HCT116 (cell line): Measurements from ENCODE around the gene TAF11L10. TPM values are rescaled to one million over a fixed set of nuclear protein-coding genes. Genes with fewer than 3 reads are reported as not detected.

Experiments
- ATAC-seq: fragments of 200-7000 bp; cut with Tn5 transposase; 2 replicates; pipeline ENCODE4 v1.9.1; 2020; ENCODE audit warnings: mild to moderate bottlenecking, moderate library complexity
- BruUV-seq: library from RNA; stranded (reverse); fragments of 400-500 nt; replicated peaks from 2 replicates; lab custom pipeline; 2021; lab: Mats Ljungman, UMichigan
- CTCF ChIA-PET: fragments of 300-600 bp; sonication (Branson Sonifier 250); formaldehyde crosslinking; loops from one replicate; lab custom pipeline; 2021; ENCODE audit warnings: antibody characterized with exemption; lab: Charles Lee
- POLR2A ChIA-PET: fragments of 300-600, 350-600 bp; sonication (Branson Sonifier 250); formaldehyde crosslinking; loops from one replicate; lab custom pipeline; 2021; ENCODE audit warnings: antibody characterized with exemption; lab: Charles Lee
- RAD21 ChIA-PET, 2 experiments: fragments of 300-600 bp; sonication (Branson Sonifier 250); formaldehyde crosslinking; loops; one replicate each; lab custom pipeline; 2023; ENCODE audit warnings: low total read pairs in 2 of 2; ENCODE audit not compliant: uncharacterized antibody in 2 of 2, unreplicated experiment in 2 of 2, low non-redundant PET in 1 of 2; lab: Charles Lee
- DNase-seq: peaks from one replicate; pipeline ENCODE4 v3.0.0-alpha.2; 2010; ENCODE audit warnings: low read depth, low spot score
- H2AFZ ChIP-seq: fragments of 200-600 bp; shearing (Covaris generic), sonication (generic); 2 replicates; pipeline ENCODE4 v1.6.1; 2017; ENCODE audit warnings: low read depth, mixed run types, mixed read lengths, antibody characterized with exemption, low read length; ENCODE audit not compliant: poor library complexity, severe bottlenecking
- H3K27ac ChIP-seq: 2 replicates; pipeline ENCODE4 v1.5.1; 2012; ENCODE audit warnings: low read depth, low read length
- H3K27me3 ChIP-seq: fragments of 200-600 bp; sonication (generic); 2 replicates; pipeline ENCODE4 v1.6.1; 2016; ENCODE audit warnings: mixed run types, low read length, mixed read lengths; ENCODE audit not compliant: insufficient read depth
- H3K36me3 ChIP-seq, 2 experiments: fragments of 200-500 bp in 1 of 2; fragments of 200-600 bp in 1 of 2; sonication (Bioruptor generic) in 1 of 2; sonication (generic) in 1 of 2; 2 replicates each; pipeline versions ENCODE4 v1.5.1 to v1.6.1; 2014 to 2016; ENCODE audit warnings: low read length in 2 of 2, inconsistent platforms in 1 of 2, mixed read lengths in 1 of 2, mixed run types in 1 of 2; ENCODE audit not compliant: insufficient read depth in 2 of 2, control insufficient read depth in 1 of 2
- H3K4me1 ChIP-seq, 2 experiments: fragments of 200-600 bp in 1 of 2; sonication (generic) in 1 of 2; 2 replicates each; pipeline versions ENCODE4 v1.5.1 to v1.6.1; 2012 to 2017; ENCODE audit warnings: low read length in 2 of 2, inconsistent platforms in 1 of 2, mild to moderate bottlenecking in 1 of 2, mixed read lengths in 1 of 2, mixed run types in 1 of 2, moderate library complexity in 1 of 2; ENCODE audit not compliant: insufficient read depth in 2 of 2, control insufficient read depth in 1 of 2
- H3K4me2 ChIP-seq: fragments of 200-600 bp; sonication (generic); 2 replicates; pipeline ENCODE4 v1.6.1; 2017; ENCODE audit warnings: mixed run types, low read length, mixed read lengths
- H3K4me3 ChIP-seq, 2 experiments: fragments of 200-600 bp in 1 of 2; sonication (generic) in 1 of 2; replicated peaks in 1 of 2; 2 replicates each; pipeline ENCODE4 v1.5.1; 2011 to 2016; ENCODE audit warnings: low read length in 2 of 2, control low read depth in 1 of 2, low read depth in 1 of 2, mild to moderate bottlenecking in 1 of 2, mixed read lengths in 1 of 2, mixed run types in 1 of 2
- H3K79me2 ChIP-seq: fragments of 200-600 bp; sonication (generic); 2 replicates; pipeline ENCODE4 v1.6.1; 2017; ENCODE audit warnings: mild to moderate bottlenecking, mixed run types, low read length, moderate library complexity, mixed read lengths; ENCODE audit not compliant: insufficient read depth
- H3K9ac ChIP-seq: fragments of 200-600 bp; sonication (generic); 2 replicates; pipeline ENCODE4 v1.6.1; 2016; ENCODE audit warnings: low read length, mixed read lengths
- H3K9me2 ChIP-seq: fragments of 200-600 bp; sonication (generic), shearing (Covaris generic); 2 replicates; pipeline ENCODE4 v1.6.1; 2017; ENCODE audit warnings: mixed run types, mild to moderate bottlenecking, moderate library complexity; ENCODE audit not compliant: insufficient read depth
- H3K9me3 ChIP-seq, 2 experiments: fragments of 200-500 bp in 1 of 2; fragments of 200-600 bp in 1 of 2; sonication (Bioruptor generic) in 1 of 2; sonication (generic) in 1 of 2; 2 replicates each; pipeline ENCODE4 v1.6.1; 2014 to 2017; ENCODE audit warnings: low read length in 2 of 2, mixed read lengths in 2 of 2, inconsistent platforms in 1 of 2, low read depth in 1 of 2, mild to moderate bottlenecking in 1 of 2, mixed run types in 1 of 2, moderate library complexity in 1 of 2; ENCODE audit not compliant: control insufficient read depth in 1 of 2, insufficient read depth in 1 of 2
- H4K20me1 ChIP-seq: fragments of 200-600 bp; sonication (generic), shearing (Covaris generic); 2 replicates; pipeline ENCODE4 v1.6.1; 2017; ENCODE audit warnings: mixed run types, mild to moderate bottlenecking, moderate library complexity; ENCODE audit not compliant: insufficient read depth
- CBX3 ChIP-seq: IDR thresholded peaks from 2 replicates; pipeline ENCODE4 v1.6.1; 2012; ENCODE audit warnings: low read depth
- CEBPB ChIP-seq: IDR thresholded peaks from 2 replicates; pipeline ENCODE4 v1.6.1; 2012; ENCODE audit warnings: low read depth
- EGR1 ChIP-seq: IDR thresholded peaks from 2 replicates; pipeline ENCODE4 v1.6.1; 2012; ENCODE audit warnings: low read depth
- FOSL1 ChIP-seq: IDR thresholded peaks from 2 replicates; pipeline ENCODE4 v1.6.1; 2012; ENCODE audit warnings: low read depth
- JUND ChIP-seq: IDR thresholded peaks from 2 replicates; pipeline ENCODE4 v1.6.1; 2012
- POLR2A ChIP-seq: IDR thresholded peaks from 2 replicates; pipeline ENCODE4 v1.7.0; 2011; ENCODE audit warnings: borderline replicate concordance; ENCODE audit not compliant: insufficient read depth, insufficient read length; ENCODE audit errors: extremely low read depth
- SIN3A ChIP-seq: IDR thresholded peaks from 2 replicates; pipeline ENCODE4 v1.6.1; 2012; ENCODE audit warnings: low read depth
- SP1 ChIP-seq: IDR thresholded peaks from 2 replicates; pipeline ENCODE4 v1.6.1; 2012; ENCODE audit warnings: low read depth
- SRF ChIP-seq: IDR thresholded peaks from 2 replicates; pipeline ENCODE4 v1.6.1; 2012; ENCODE audit warnings: low read depth
- TCF7L2 ChIP-seq: IDR thresholded peaks from 2 replicates; pipeline ENCODE4 v1.7.0; 2011; ENCODE audit warnings: borderline replicate concordance, inconsistent platforms; ENCODE audit not compliant: insufficient read depth, insufficient read length; ENCODE audit errors: extremely low read depth
- YY1 ChIP-seq: IDR thresholded peaks from 2 replicates; pipeline ENCODE4 v1.6.1; 2011; ENCODE audit warnings: low read length, low read depth, moderate library complexity, mild to moderate bottlenecking; ENCODE audit not compliant: insufficient replicate concordance; ENCODE audit errors: extremely low read depth
- ZFX ChIP-seq: fragments of 450-650 bp; IDR thresholded peaks from 2 replicates; pipeline ENCODE4 v1.6.1; 2017
- ZNF274 ChIP-seq: fragments of 200-500 bp; sonication (Bioruptor generic); IDR thresholded peaks from 2 replicates; pipeline ENCODE4 v1.6.1; 2014; ENCODE audit warnings: mild to moderate bottlenecking, low read depth, low read length, inconsistent platforms
- intact Hi-C: fragments of 100-400 bp; cut with micrococcal nuclease; formaldehyde crosslinking; loops from 2 replicates; pipeline ENCODE4 v1.10.0; 2022
- total RNA-seq: library from RNA; stranded (reverse); gene quantifications from one replicate; pipeline ENCODE4 v1.2.1, GENCODE V29; 2021; ENCODE audit not compliant: unreplicated experiment
- TF ChIP-seq, protein P1 (sequence below): IDR thresholded peaks from 2 replicates; pipeline ENCODE4 v1.6.1; 2012; ENCODE audit warnings: low read depth
- TF ChIP-seq, protein P2 (sequence below), 3 experiments: fragments of 200-600 bp in 1 of 3; sonication (generic) in 1 of 3; IDR thresholded peaks in 2 of 3; conservative IDR thresholded peaks in 1 of 3; 2 replicates each; pipeline ENCODE4 v1.5.1; 2012 to 2017; ENCODE audit warnings: low read depth in 2 of 3, low read length in 2 of 3, antibody characterized with exemption in 1 of 3, borderline replicate concordance in 1 of 3, control low read depth in 1 of 3, mild to moderate bottlenecking in 1 of 3, mixed read lengths in 1 of 3, mixed run types in 1 of 3, moderate library complexity in 1 of 3; ENCODE audit not compliant: insufficient read depth in 1 of 3
- TF ChIP-seq, protein P3 (sequence below): IDR thresholded peaks from 2 replicates; pipeline ENCODE4 v1.6.1; 2011; ENCODE audit warnings: mild to moderate bottlenecking, low read length, moderate library complexity; ENCODE audit not compliant: insufficient replicate concordance; ENCODE audit errors: extremely low read depth
- TF ChIP-seq, protein P4 (sequence below): IDR thresholded peaks from 2 replicates; pipeline ENCODE4 v1.6.1; 2012

Gene TAF11L10
- total RNA-seq, 1 experiment from 2014 or later, result not detected

DNA sequence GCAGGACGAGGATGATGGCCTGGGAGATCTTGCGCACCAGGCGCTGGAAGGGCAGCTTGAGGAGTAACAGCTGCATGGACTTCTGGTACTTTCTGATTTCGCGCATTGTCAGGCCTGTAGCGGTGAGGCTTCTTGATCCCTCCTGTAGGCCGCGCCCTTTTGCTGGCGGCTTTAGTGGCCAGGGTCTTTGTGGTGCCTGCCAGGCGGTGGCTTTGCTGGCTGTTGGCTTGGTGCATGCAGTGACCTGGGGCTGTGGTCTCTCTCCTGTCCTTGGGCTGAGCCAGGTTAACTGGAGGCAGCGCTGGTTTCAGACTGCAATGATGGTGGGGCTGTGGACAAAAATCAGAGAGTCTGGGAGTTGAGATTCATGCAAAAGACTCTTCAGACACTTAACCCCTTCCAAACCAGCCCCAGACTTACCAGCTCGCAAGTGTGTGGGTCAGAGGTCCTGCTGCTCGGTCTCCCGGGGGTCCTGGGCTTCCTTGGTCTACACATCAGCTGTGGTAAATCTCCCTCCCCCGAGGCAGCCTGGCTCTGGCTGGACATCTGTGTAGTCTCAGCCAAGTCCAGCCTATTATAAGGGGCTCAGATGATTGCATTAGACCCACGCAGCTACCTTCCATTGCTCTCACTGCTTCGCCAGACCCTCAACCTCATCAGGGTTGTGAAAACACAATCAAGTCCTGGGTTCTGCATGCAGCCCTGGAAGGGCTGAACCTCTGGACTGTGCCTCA, 17.4 kb upstream of the TAF11L10 start:
- POLR2A ChIA-PET, result no interaction called here
- no peak overlapping the region for H2AFZ ChIP-seq
- no peak overlapping the region for H3K27ac ChIP-seq
- TF ChIP-seq ZFX (no peak), SIN3A (no peak), ZNF274 (no peak), SP1 (no peak), EGR1 (no peak), CBX3 (no peak), POLR2A (no peak), CEBPB (no peak), TCF7L2 (no peak), YY1 (no peak), JUND (no peak), SRF (no peak), FOSL1 (no peak)
- TF ChIP-seq, protein P1, sequence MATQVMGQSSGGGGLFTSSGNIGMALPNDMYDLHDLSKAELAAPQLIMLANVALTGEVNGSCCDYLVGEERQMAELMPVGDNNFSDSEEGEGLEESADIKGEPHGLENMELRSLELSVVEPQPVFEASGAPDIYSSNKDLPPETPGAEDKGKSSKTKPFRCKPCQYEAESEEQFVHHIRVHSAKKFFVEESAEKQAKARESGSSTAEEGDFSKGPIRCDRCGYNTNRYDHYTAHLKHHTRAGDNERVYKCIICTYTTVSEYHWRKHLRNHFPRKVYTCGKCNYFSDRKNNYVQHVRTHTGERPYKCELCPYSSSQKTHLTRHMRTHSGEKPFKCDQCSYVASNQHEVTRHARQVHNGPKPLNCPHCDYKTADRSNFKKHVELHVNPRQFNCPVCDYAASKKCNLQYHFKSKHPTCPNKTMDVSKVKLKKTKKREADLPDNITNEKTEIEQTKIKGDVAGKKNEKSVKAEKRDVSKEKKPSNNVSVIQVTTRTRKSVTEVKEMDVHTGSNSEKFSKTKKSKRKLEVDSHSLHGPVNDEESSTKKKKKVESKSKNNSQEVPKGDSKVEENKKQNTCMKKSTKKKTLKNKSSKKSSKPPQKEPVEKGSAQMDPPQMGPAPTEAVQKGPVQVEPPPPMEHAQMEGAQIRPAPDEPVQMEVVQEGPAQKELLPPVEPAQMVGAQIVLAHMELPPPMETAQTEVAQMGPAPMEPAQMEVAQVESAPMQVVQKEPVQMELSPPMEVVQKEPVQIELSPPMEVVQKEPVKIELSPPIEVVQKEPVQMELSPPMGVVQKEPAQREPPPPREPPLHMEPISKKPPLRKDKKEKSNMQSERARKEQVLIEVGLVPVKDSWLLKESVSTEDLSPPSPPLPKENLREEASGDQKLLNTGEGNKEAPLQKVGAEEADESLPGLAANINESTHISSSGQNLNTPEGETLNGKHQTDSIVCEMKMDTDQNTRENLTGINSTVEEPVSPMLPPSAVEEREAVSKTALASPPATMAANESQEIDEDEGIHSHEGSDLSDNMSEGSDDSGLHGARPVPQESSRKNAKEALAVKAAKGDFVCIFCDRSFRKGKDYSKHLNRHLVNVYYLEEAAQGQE, result no peak
- TF ChIP-seq, protein P2, sequence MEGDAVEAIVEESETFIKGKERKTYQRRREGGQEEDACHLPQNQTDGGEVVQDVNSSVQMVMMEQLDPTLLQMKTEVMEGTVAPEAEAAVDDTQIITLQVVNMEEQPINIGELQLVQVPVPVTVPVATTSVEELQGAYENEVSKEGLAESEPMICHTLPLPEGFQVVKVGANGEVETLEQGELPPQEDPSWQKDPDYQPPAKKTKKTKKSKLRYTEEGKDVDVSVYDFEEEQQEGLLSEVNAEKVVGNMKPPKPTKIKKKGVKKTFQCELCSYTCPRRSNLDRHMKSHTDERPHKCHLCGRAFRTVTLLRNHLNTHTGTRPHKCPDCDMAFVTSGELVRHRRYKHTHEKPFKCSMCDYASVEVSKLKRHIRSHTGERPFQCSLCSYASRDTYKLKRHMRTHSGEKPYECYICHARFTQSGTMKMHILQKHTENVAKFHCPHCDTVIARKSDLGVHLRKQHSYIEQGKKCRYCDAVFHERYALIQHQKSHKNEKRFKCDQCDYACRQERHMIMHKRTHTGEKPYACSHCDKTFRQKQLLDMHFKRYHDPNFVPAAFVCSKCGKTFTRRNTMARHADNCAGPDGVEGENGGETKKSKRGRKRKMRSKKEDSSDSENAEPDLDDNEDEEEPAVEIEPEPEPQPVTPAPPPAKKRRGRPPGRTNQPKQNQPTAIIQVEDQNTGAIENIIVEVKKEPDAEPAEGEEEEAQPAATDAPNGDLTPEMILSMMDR (IDR thresholded peaks at IDR 0.05 in 2 of 3, conservative IDR thresholded peaks at IDR 0.05 in 1 of 3; ENCODE audit: borderline replicate concordance in 1 of 3, insufficient read depth in 1 of 3, low read depth in 2 of 3, low read length in 2 of 3), result no peak
- TF ChIP-seq, protein P3, sequence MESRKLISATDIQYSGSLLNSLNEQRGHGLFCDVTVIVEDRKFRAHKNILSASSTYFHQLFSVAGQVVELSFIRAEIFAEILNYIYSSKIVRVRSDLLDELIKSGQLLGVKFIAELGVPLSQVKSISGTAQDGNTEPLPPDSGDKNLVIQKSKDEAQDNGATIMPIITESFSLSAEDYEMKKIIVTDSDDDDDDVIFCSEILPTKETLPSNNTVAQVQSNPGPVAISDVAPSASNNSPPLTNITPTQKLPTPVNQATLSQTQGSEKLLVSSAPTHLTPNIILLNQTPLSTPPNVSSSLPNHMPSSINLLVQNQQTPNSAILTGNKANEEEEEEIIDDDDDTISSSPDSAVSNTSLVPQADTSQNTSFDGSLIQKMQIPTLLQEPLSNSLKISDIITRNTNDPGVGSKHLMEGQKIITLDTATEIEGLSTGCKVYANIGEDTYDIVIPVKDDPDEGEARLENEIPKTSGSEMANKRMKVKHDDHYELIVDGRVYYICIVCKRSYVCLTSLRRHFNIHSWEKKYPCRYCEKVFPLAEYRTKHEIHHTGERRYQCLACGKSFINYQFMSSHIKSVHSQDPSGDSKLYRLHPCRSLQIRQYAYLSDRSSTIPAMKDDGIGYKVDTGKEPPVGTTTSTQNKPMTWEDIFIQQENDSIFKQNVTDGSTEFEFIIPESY, result no peak
- TF ChIP-seq, protein P4, sequence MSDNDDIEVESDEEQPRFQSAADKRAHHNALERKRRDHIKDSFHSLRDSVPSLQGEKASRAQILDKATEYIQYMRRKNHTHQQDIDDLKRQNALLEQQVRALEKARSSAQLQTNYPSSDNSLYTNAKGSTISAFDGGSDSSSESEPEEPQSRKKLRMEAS, result no peak
- no peak overlapping the region for H3K4me2 ChIP-seq
- BruUV-seq, result no TSS peak
- H3K4me3 ChIP-seq, result no peak overlapping the region
- RAD21 ChIA-PET, result no interaction called here
- H3K79me2 ChIP-seq, result no peaks in the 10 kb centered on the region
- no peaks in the 10 kb centered on the region; a peak in 1 of 4 replicates for H3K9me3 ChIP-seq
- H3K9ac ChIP-seq, result no peak overlapping the region
- CTCF ChIA-PET, result no interaction called here
- H3K4me1 ChIP-seq, result no peaks in the 10 kb centered on the region
- no peaks in the 10 kb centered on the region for H3K36me3 ChIP-seq
- DNase-seq (no peak), ATAC-seq (no peak)
- intact Hi-C loops, result no loop called here
- no peaks in the 10 kb centered on the region for H4K20me1 ChIP-seq
- no peaks in the 10 kb centered on the region for H3K9me2 ChIP-seq
- no peaks in the 10 kb centered on the region for H3K27me3 ChIP-seq
